HG03103 (cell line): Measurements from ENCODE around the gene AUTS2.
A peak's percentile ranks its signal among the peaks of the same experiment; 100 is the strongest.

ENCODE experiments used
- ATAC-seq: cut with Tn5 transposase; IDR thresholded peaks from one replicate; pipeline ENCODE4 v1.9.1; 2021; ENCODE audit warnings: low read depth; ENCODE audit not compliant: unreplicated experiment

Gene AUTS2

DNA sequence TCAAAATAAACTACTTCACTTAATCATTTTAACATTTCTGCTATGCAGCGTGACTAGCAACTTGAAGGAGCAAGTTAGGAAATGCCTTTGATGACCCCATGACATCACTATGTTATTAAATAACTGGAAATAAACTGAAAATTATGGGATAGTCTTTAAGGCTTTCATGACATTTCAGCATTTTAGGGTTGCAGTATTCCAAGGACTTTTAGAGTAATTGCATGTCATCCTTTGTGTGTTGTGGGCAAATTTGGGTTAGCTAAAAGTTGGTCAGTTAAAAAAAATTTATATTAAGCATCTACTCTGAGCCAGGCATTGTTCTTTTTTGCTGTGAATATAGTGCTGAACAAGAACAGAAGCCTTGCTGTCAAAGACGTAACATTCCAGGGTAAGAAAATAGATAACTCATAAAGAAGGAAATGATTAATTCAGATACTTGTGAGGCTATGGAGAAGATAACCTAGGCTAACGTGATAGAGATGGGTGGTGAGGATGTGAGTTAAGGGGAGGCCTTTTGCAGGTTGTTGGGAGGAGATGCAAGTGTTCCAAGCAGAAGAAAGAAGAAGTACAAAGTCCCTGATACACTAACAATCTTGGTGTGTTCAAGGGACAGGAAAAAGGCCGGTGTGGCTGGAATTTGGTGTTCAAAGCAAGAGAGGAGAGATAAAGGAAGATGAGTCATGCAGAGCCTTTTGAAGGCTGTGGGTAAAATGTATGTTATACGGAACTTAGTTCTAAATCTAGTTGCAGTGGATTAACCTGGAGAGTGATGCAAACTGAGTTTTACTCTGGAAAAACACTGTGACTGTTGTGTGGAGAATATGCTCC, 610.2 kb downstream of the AUTS2 start:
- no peak for ATAC-seq

DNA sequence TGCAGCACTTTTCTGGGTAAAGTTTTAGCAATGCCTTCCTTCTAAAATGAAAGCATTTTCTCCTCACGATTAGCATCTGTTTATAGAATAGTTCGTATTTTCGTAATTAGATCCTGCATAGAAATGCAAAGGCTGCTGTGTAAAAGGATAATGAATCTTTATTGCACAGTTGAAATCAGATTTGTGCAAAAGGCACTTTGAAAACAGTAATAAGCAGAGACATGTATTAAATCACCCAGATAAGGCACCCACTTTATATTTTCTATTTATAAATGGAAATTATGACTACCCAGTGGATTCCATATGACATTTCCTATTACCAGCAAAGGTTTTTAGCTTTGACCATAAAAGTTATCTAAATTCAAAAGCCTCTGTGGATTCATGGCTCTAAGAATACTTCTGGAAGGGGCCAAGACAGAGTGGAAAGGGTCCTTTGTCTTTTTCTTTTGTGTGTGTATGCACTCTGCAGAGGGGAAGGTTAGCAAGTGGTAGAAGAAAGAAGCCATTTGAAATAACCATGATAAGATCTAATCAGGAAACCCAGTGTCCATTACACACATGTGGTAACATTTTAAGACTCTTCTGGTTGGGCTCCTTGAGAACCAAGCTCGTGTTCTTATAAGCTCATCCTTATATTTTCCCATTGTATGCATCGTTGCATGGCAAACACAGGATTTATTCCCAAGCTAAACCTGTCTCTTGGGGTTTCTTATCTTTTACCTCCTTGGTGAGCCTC, 612.1 kb downstream of the AUTS2 start:
- no peak for ATAC-seq

DNA sequence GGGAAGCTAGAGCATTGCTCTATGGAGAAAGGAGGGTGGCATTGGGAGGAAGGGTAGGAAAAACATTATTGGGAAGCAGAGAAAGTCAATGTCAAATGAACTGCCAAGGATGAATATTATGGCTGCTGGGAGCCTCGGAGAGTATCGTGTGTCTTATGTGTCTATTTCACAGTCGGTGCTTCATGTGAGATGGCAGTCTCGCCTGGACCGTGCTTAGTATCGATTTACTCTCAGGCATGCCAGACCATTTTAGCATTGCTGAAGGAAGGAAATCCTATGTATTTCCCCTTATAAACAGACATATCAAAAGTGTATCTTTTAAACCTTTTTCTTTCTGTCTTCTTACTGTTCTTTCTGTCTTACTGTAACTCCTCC, 612.6 kb downstream of the AUTS2 start:
- no peak for ATAC-seq

DNA sequence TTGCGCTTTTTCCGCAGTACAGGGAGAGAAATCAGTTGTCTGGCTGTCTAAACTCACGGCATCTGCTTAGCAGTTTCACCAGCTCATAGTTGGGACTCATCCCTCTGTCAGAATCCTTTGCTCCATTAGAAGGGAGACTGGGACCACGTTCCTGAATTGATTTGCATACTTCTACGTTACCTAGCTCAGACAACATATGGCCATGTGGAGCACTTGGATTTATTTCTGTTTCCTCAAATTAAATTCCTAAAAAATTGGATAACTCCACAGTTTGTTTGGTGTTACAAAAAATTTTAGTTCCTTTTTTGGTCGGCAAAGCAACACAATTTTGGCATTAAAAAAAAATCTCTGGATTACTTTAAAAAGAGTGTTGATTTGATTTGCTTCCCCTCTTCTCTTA, 614.0 kb downstream of the AUTS2 start:
- ATAC-seq: no peak

DNA sequence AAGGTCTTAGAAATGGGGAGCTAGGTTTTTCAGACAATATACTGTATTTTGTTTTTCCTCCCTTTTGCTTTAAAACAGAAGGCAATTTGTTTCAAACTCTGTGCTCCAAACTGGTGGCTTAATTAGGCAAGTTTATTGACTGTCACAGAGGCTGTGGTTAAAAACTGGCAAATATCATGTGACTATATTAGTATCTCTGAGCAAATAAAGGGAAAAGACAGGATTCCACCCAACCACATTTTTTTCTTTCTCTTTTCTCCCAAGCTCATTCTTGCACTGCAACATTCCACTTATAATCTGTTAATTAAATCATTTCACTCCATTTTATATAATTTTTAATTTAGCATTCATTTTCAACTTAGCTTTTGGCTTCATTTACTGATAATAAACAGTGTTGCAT, 615.8 kb downstream of the AUTS2 start:
- ATAC-seq: no peak

DNA sequence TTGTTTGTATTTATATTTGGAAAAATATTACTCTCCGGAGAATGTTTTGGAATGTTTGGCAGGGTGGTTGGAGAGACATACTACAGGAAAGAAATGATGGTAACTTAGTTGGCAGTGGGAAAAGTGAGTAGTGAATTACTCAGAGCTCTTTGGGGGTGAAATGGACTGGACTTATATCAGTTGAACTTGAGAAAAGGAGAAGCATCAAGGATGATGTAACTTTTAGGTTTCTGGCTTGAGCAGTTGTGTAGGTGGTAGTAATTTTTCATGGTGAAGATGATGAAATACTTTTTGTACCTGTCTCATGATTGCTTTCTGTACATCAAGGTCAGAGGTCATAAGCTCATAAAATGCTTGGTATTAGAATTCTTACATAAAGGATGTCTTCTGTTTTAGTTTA, 617.2 kb downstream of the AUTS2 start:
- ATAC-seq: no peak

DNA sequence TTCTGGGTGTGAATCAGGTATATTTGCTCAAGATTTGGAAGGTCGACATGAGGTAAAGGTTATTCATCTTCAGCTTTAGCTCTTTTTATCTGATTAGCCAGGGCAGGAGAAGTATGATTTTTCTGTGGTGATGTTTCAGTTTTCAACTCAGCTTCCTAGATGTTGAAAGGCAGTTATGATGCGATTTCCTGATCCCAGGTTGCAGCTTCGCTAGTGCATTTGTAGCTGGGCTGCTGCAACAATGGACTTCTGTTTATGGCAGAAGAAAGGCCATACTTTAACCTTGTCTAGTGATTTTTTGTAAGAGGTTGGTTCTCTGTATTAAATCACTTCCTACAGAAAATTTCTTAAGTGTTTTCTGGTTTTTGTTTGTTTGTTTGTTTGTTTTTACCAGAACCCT, 619.3 kb downstream of the AUTS2 start:
- no peak for ATAC-seq

DNA sequence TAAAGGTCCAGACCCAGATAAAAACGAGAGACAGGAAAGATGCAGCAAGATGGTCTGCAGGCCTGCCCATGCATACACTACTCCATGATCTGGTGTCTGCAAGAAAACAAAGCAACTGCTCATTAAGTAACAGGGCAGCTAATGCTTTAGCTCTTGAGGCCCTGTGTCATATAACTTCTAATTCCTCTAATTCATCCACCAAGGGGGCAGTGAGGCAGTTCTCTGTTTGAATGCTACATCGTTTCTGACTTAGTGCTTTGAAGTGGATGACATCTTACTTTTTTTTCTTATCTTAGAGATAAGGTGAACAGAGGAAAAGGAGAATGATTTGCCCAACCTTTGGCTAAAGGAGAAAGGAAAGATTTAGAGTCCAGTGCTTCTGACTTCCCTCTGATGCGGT, 619.7 kb downstream of the AUTS2 start:
- ATAC-seq: no peak

DNA sequence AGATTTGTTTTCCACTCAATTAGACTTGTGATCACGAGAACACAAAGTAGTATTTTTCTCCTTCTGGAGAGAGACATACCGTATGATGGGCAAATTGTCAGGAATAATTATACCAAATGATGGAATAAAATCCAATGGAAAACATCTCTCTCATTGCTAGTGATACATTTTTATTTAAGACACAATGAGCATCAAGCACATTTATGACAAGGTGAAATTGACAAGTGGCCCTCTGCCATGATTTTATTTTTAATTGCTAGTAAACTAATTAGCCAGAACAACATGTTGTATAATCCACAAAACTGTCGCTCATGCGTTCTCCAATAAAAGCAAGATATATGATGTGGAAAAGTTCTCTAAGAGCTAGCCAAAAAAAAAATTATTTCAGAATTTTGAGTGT, 620.8 kb downstream of the AUTS2 start:
- no peak for ATAC-seq

DNA sequence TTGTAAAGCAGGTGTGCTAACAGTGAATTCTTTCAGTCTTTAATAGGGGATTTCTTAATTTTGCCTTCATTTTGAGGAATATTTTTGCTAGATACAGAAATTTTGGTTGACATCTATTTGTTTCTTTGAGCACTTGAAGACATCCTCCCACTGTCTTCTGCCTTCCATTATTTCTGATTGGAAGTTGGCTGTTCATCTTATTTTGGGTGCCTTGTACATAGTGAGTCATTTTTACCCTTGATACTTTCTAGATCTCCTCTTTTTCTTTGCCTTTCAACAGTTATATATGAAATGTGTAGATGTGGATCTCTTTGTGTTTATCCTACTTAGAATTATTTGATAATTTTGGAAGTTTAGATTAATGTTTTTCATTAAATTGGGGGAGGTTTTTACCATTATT, 631.0 kb downstream of the AUTS2 start:
- no peak for ATAC-seq

DNA sequence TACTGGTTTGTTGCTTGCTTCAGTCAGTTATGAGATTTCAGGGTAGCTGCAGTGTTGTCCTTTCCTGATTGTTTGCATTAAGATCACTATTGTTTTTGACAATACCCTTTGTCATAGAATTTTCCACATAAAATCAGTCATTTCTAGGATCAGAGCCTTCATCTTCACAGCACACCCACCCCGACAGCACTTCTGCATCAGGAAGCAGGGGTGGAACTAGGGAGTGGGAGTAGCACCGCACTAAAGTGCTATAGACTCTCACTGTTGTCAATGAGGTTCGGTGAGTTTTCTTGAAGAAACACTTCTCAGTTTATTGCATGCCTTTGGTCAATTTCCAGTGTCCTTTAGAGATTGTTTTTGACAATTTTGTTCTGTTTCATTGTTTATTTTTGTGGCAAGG, 632.5 kb downstream of the AUTS2 start:
- ATAC-seq: no peak

DNA sequence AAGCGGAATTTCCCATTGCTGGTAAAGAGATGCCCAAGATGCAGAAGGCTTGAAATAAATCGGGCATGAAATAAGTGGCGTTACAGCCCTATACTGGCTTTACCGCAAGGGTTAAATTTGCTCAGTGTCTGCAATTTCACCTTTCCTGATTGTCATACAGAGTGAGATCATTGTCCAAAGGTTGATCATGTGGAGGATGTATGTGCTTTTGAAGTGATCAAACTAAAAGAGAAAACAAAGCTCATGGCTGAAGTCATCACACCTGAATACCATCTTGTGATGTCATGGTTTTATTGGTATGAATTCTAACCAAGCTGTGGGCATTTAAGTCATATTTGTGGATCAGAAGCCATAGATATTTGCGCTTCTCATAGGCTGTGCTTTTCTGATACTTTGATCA, 635.5 kb downstream of the AUTS2 start:
- no peak for ATAC-seq

DNA sequence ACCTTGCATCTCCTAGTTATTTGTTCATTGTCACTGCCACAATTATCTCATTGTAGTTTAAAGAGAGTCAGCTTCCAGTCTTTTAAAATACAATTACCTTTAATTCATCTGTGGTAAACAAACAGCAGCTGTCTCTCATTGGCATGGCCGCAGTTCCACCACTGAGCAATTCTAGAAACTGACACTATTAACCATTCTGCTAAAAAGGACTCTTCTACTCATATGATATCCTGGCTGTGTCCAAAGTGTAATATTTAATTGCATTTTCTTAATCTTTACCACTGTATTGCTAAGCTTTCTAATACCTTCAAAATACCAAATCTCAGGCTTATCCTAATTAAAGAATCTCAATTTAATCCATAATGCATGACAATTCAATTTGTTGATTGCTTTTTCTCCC, 639.0 kb downstream of the AUTS2 start:
- ATAC-seq: no peak

DNA sequence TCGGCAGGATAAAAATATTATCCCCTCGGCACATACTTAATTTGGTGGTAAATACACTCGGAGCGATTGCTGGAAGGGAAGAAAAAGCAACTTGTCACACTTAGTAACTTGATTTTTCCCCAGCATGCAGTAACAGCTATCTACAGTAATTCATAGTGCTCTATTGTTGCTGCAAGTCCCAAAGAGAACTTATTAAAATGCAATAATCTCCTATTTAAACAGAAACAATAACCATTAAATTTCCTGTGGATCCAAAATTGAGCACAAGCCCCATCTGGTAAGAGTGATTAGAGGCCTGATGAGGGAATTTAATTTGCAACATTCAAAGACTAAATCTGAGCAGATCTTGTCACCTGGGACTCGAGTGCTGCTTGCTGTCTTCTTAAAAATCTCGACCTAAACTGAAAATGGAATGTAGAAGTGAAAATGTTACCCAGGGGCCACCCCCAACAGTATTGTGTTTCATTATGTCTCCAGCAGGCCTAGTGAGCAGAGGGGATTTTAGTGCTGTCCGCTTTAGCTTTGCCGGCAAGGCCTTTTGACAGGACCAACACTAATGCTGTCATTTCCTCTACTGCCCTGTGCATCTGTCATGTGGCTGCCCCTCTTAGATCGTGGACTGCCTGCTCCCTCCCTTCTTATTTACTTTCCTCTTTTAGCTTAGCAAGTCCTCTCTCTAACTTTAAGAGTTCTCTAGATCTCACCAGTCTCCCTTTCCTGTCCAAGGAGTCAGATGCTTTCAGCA, 639.7 kb downstream of the AUTS2 start:
- peak; percentile 99 for ATAC-seq

DNA sequence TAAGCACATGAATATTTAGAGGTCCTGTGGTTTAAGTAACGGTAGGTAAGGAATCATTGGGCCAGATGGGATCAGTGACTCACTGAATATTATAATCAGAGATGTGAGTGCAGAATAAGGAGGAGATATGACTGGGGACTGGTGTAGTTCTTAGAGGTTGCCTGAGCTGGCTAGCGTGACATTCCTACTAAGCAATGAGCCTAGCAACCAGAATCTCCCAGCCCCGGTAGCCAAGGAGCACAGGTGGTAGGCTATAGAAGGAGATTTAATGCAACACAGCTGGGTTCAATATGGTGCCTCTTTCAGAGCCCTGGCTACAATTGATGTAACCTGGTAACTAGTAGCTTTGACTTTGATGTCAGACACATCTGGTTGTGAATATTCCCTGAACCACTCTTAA, 641.6 kb downstream of the AUTS2 start:
- ATAC-seq: no peak

DNA sequence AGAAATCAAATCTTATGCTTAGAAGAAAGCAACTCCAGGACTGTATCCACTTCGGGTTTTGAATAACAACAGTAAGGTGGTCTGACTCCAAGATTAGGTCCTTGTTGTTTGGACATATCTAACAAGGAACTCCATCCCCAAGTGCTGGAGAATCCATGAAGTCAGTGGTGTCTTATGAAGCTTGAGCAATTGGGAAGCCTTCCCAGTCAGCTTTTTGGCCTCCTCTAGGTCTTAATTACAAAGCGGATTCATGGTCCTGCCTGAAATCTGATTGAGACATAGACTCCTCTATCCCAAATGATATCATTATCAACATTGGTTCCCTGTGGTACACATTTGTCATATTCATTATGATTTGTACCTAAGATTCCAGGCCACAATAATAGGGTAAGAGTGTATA, 642.6 kb downstream of the AUTS2 start:
- no peak for ATAC-seq

DNA sequence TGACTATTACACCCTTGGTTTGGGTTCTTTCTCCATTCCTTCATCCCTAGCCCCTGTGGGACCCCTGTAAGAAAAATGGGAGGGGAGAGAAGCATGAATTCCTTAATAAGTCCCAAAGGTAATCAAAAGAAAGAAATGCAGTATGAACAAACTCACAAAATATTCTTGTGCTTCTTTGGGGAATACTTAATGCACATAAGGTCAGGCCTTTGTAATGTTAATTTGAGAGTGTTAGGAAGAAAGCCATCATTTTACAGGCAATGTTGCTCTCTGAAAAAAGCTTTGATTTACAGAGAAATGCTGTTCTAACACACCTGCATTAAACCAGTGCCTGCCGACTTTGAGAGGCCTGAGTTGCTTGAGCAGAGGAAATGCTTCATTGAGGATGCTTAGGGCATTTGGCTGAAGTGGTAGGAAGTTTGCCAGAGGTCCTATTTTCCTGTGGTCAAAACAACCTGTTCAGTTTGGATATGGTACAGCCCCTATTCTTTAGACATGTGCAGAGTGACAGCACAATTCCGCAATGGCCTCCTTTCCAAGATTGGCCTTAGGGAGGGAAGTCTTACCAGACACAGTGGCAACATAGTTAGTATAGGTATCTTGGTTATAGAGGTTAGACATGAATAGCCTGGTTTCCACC, 643.4 kb downstream of the AUTS2 start:
- no peak for ATAC-seq

DNA sequence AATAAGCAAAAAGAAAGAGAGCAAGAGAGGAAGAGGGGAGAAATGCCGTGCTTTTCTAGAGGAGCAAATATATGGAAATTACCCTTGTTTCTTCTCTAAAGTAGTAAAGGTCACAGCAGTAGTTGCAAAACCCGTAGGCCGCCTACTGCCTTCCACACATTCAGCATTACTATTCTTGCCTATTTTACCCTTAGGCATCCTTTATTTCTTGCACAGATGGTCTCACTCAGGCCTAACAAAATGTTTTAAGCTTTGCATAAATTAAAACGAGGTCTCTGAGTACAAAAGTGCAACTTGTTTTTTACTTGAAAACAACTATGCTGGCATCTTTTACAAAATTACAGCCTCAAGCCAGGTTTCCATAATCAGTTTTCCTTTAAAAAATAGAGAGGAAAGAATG, 644.6 kb downstream of the AUTS2 start:
- no peak for ATAC-seq

DNA sequence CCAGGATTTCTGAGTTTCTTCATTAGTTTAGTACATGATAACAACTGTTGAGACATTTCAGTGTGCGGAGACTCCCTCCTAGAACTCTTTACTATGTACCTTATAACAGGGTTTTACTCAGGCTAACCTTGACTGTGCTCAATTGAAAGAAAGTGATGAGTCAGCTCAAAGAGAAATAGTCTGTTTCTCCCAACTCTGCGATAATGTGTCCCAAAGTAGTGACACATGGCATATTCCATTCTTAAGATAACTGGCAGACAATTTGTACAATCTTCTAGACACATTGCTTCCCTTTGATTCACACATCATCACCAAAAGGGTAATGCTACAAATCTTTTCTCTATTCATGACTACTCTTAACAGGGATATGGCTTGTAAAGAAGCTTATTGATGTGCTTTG, 645.2 kb downstream of the AUTS2 start:
- no peak for ATAC-seq

DNA sequence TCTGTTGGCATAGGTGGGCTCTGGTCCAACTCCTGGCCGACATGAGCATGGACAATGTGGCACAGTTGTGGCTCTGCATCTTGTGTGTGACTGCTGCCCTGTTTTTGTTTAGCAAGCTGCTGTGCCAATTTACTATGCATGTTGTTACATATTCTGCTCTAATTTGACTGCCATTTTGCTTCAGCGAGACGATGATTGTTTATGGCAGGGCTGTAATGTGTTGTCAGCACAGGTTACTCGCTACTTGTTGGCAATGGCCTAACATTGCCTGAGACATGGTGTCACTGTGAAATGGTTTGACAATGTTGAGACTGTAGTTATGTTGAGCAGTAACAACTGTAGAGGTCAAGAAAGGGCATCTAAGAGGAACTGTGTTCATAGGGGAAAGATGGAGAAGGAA, 659.6 kb downstream of the AUTS2 start:
- no peak for ATAC-seq

DNA sequence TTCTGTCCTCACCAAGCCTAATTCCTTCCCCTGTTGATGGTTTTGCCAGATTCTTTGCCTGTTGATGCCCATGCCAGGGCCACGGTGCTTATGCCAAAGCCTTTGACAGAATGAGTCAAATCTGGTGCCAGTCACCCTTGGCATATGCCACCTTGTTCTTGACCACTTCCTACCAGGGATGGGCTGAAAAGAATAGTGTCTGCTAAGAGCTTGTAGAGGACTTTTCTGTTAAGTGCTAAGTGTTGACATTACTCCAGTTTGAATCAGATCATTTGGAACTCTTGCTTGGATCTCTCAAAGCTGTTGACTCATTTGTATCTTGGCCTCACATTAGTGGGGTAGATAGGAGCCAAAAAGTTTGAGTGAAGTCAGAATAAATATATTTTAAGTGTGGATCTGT, 661.2 kb downstream of the AUTS2 start:
- no peak for ATAC-seq
